ENCODE data around the gene AADAT.

Gene AADAT

DNA sequence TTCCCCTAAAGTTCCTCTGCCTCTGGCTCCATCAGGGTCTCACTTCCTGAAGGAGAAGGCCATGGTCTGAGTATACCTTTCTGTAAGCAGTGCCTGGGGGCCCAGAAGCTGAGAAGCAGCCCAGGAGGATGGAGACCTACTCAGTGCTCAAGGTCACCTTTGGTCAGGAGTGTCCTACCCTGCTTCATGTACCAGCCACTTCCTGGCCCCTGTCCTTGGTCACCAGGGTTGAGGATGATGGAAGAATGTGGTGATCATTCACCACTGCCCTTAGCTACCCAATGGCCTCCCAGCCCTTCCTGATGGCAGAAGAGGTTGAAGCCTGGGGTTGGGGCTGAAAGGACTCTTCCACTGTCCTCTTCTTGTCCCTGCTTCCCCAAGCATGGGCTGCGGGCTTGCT is 54.5 kb downstream of the AADAT start:
- DNase-seq, result no peak

GRCh38 chr4:170033999-170034398 is 55.8 kb downstream of the AADAT start:
- DNase-seq, result no peak

DNA sequence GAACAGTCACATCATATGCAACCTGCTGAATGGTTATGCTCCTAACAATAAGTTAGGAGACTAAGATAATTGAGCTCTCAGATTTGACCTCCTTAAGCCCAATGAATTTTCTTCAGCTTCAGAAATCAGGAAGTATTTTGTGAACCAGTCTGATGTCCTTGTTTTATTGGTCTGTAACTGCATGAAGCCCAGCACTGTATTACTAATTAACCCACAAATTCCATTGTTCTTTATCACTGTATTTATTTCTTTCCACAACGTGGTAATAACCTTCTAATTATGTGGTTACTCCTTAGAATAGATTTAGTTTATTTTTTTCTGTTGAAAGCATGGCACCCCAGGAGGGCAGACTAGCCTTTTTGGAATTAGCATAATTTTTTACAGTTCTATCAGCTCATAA is 59.6 kb downstream of the AADAT start:
- DNase-seq, result no peak

GRCh38 chr4:170027181-170027829 is 62.5 kb downstream of the AADAT start:
- DNase-seq, result peak; percentile 61 to 94 (median 85)

DNA sequence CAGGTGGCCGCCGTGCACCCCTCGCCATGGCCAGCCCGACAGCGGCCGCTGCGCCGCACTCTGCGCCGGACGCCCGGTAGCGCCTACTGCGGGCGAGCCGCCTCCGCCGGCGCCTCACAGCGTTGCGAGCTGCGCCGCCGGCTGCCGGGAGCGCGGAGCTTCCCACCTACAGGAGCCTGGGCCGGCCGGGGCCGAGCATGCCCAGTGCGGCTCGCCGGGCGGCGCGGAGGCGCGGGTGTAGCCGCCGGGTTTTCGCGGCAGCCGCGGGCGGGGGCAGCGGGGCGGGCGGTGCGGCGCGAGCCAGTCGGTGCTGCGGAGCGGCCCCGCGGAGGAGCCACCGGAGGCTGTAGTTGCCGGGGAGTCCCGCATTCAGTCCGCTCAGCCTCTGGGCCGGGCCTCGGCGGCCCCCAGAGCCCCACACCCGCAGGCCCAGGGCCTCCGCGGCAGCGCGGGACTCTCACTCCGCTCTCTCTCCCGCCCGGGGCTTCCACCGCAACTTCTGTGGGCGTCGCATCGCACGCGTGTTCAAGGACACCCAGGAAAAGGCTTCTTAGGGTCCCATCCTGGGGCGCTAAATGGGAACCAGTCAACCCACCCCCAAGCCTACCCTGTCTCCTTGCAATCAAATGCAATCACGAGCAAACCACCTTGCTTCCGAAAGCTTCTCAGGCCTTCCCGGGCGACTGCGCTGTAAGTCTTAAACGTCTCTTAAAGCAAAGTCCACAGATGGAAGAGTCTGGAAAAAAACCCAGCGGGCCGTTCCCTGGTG is 63.3 kb downstream of the AADAT start, which contains the start of gene MFAP3L:
TSS of gene MFAP3L (minus strand) at position 143 of the 769 bp plus-strand sequence. CDS start 20,518 bp downstream, outside the sequence.
- peak; percentile 10 to 93 (median 81) for DNase-seq

DNA sequence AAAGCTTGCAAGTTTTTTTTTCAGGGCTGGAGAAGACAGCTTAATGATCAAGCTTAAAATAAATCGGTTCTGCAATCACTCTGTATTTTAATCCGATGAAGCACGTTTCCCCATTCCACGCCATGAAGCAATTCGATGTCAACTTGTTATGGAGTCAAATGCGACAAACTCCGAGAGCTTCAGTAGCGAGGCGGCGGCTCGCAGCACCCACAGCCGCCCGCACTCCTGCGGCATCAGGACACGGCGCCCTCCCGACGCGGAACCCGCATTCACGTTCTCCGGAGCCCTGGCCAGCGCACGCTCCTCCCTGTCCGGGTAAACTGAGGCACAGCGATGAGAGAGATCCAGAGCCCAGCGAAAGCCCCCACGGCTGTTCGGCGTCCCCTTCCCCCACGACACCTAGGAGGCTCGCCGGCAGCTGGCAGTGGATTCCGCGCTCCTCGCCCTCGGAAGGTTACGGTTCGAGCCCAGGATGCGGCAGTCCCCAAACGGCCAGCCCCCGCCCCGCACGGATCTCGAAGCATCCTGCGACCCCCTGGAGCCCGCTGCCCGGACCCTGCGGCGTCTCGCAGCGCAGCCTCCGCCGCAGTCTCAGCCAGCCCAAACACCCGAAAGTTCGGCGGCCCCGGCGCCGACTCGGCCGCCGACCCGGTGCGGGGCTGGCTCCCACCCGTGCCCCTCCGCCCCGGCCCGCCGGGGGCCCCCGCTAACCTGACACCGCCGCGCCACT is 64.1 kb downstream of the AADAT start:
- DNase-seq, result peak in 38 of 51 donors; percentile 2 to 87 (median 46)

- peak in 5 of 51 donors; percentile 19 to 75 (median 26) for DNase-seq
Measured at GRCh38 chr4:170022211-170022610, 67.5 kb downstream of the AADAT start.

DNA sequence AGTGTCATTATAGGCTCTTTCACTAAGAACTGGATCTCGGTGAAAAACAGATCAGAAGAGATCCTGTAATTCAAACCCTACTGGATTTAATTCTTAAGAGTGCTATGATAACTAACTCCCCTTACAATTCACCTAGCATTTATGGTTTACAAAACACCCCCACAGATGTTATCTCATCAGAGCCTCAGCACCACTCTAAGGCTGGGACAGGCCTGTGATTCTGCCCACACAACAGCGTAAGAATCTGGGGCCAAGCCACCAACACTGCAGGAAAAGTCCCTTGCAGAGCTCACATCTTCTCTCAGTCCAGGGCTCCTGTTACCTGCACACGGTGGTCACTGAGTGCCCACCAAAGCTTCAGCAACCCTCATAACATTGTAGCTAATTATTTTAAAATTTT is 72.5 kb downstream of the AADAT start:
- DNase-seq, result peak in 3 of 51 donors; percentile 22 to 35 (median 22)

DNA sequence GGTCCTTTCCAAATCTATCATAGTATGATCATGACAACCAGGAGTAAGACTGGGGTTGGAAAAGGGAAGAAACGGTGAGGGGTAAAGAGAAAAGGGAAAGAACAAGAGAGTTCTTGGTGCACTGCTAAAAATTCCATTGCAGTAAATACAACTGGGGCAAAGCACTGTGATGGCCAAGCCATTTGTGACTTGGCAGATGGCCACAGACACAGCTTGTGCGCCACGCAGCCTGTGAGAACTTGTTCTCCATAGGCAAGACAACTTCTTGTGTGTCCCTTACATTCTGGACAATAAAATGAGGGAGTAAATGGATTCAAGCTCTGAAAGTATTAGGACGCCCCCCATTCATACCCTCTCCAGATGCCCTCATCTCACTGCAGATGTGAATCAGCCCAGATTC is 74.5 kb downstream of the AADAT start:
- DNase-seq, result peak in 41 of 51 donors; percentile 9 to 82 (median 49)

DNA sequence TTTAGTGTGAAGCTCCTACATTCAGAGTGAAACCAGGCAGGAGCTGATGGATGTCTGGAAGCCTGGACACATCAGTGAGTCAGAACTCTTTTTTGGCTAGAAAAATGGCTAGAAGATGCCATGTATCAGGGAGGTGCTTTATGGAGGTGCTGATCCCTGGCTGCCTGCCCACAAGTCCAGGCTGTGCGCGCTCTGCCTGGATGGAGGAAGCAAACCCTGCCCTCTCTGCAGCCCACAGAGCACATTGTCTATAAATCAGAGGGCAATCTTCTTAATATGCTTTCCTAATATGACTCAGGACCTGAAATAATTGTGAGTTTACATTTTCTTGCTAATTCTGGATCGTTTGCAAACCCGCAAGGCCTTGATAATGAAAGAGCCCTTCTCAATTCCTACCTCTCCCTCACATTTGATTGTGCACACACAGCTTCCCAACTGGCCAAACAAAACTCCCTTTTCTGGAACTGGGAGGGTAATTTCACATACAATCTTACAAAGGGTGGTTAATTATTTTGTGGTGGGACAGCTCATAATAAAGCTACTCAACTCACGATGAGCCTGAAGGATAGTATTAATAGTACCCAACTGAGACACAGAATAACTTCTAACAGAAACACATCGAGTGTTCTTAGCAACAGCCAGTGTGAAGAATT is 75.3 kb downstream of the AADAT start:
- DNase-seq, result peak in 18 of 51 donors; percentile 5 to 55 (median 22)

- no peak for DNase-seq
Measured at GRCh38 chr4:170012629-170012958, 77.2 kb downstream of the AADAT start.

DNA sequence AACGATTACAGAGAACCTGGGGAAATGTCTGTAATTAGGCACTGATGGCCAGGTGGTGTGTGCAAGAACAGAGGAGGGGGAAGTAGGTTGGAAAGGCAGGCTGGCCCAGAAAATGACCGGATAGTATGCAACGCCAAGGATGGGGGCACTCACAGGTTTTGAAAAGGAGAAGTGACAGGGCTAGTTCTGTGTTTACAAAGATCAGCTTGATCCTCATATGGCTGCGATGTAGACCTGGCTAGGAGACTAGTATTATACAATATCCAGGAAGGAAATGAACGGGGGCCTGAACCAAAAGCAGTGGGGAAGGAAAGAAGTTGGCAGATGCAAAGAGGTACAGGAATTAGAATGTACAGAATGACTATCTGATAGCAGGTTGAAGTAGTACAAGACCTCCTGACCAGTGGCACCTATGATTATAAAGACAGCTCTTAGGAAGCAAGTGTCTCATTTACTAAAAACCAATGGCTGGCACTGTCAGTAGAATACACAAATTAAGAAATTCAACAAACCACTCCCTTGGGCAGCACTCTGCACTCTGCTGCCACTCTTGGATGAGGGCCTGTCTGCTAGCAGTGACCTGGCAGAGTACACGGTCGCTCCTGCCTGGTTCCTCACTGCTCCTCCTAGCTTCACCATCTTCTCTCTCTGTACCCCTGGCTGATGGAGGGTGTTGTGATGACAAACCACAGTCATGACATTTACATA is 77.7 kb downstream of the AADAT start:
- peak in 20 of 51 donors; percentile 7 to 58 (median 33) for DNase-seq

Measured in hypothalamus (tissue), 51 donors.